HG03097 (cell line): Measurements from ENCODE around the gene CDON.
"Not testable (repeated sequence)": the region's sequence is repeated elsewhere in the genome, so short reads cannot be mapped to it uniquely, and the experiment has no call there.

Experiments used
- ATAC-seq: cut with Tn5 transposase; IDR thresholded peaks from one replicate; pipeline ENCODE4 v1.9.1; 2021; ENCODE audit not compliant: unreplicated experiment, low FRiP score

The CDON gene

GRCh38 chr11:126049159-126049558 lies 13.5 kb downstream of the CDON start:
- ATAC-seq = no peak

GRCh38 chr11:126048197-126048596 lies 14.5 kb downstream of the CDON start:
- ATAC-seq = no peak

- ATAC-seq = no peak
Observed at GRCh38 chr11:126046570-126047195, 16.0 kb downstream of the CDON start.

- ATAC-seq = no peak
Observed at GRCh38 chr11:126039485-126040271, 23.0 kb downstream of the CDON start.

GRCh38 chr11:126035718-126036117 lies 26.9 kb downstream of the CDON start:
- ATAC-seq = no peak

GRCh38 chr11:126034933-126035425 lies 27.7 kb downstream of the CDON start:
- ATAC-seq = no peak

- no peak for ATAC-seq
Observed at GRCh38 chr11:126034039-126034932, 28.4 kb downstream of the CDON start.

- no peak for ATAC-seq
Observed at GRCh38 chr11:126032375-126032774, 30.3 kb downstream of the CDON start.

GRCh38 chr11:126029805-126030204 lies 32.9 kb downstream of the CDON start:
- no peak for ATAC-seq

GRCh38 chr11:126029237-126029636 lies 33.4 kb downstream of the CDON start:
- no peak for ATAC-seq

GRCh38 chr11:126028534-126028933 lies 34.1 kb downstream of the CDON start:
- not testable (repeated sequence) for ATAC-seq

GRCh38 chr11:126026579-126026978 lies 36.1 kb downstream of the CDON start:
- no peak for ATAC-seq

- no peak for ATAC-seq
Observed at GRCh38 chr11:126025822-126026221, 36.8 kb downstream of the CDON start.

GRCh38 chr11:126024123-126024522 lies 38.5 kb downstream of the CDON start:
- ATAC-seq = no peak

- no peak for ATAC-seq
Observed at GRCh38 chr11:126012852-126013251, 49.8 kb downstream of the CDON start.

- no peak for ATAC-seq
Observed at GRCh38 chr11:126011754-126012153, 50.9 kb downstream of the CDON start.

GRCh38 chr11:126011265-126011664 lies 51.4 kb downstream of the CDON start:
- no peak for ATAC-seq

GRCh38 chr11:126008956-126009355 lies 53.7 kb downstream of the CDON start:
- no peak for ATAC-seq

- no peak for ATAC-seq
Observed at GRCh38 chr11:126007238-126007637, 55.4 kb downstream of the CDON start.

- ATAC-seq = no peak
Observed at GRCh38 chr11:126006068-126006467, 56.6 kb downstream of the CDON start.

GRCh38 chr11:126002181-126002580 lies 60.5 kb downstream of the CDON start:
- no peak for ATAC-seq
